ENCODE results near the gene GRID2. TPM values are rescaled to one million over a fixed set of nuclear protein-coding genes. Genes with fewer than 3 reads are reported as not detected.

The GRID2 gene
- total and polyA plus RNA-seq, 4 donors = under 0.01 to 0.02 TPM; not detected in 2

DNA sequence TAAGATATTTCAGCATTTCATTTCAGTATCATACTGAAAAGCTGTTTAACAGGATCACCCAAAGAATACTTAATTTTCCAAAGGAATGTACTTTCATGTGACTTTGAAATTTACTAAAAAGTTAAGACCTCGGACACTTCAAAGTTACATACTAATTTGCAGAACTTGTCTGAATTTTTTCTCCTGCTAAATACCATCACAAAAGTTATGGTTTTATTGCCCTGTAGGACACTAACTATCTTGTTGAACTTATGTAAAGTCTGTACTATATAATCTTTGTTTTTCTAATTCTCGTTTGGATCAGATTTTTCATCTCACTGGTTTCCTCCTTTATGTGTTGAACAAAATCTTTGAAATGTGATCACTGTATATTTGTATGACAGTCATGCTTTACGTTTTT, 37.2 kb upstream of the GRID2 start:
- H3K27ac ChIP-seq (ENCODE audit: low read depth in 1 of 2, low read length in 2 of 2) = no peak overlapping the region
- H3K27me3 ChIP-seq (ENCODE audit: control insufficient read depth in 4 of 4, insufficient read depth in 4 of 4, low read length in 3 of 4) = no peaks in the 10 kb centered on the region
- no peaks in the 10 kb centered on the region for H3K4me1 ChIP-seq (ENCODE audit: control insufficient read depth in 4 of 4, insufficient read depth in 4 of 4, low read length in 3 of 4)
- DNase-seq (ENCODE audit: low spot score) = no peak
- WGBS = 38% methylated on average over 3 of the region's 3 CpGs
- no peaks in the 10 kb centered on the region for H3K9me3 ChIP-seq (ENCODE audit: control insufficient read depth in 4 of 4, low read length in 3 of 4)
- no peak overlapping the region for H3K4me3 ChIP-seq (ENCODE audit: low read depth in 1 of 3, low read length in 3 of 3)
- H3K36me3 ChIP-seq (ENCODE audit: control insufficient read depth in 4 of 4, insufficient read depth in 3 of 4, low read depth in 1 of 4, low read length in 3 of 4) = no peaks in the 10 kb centered on the region
- TF ChIP-seq, protein P1, sequence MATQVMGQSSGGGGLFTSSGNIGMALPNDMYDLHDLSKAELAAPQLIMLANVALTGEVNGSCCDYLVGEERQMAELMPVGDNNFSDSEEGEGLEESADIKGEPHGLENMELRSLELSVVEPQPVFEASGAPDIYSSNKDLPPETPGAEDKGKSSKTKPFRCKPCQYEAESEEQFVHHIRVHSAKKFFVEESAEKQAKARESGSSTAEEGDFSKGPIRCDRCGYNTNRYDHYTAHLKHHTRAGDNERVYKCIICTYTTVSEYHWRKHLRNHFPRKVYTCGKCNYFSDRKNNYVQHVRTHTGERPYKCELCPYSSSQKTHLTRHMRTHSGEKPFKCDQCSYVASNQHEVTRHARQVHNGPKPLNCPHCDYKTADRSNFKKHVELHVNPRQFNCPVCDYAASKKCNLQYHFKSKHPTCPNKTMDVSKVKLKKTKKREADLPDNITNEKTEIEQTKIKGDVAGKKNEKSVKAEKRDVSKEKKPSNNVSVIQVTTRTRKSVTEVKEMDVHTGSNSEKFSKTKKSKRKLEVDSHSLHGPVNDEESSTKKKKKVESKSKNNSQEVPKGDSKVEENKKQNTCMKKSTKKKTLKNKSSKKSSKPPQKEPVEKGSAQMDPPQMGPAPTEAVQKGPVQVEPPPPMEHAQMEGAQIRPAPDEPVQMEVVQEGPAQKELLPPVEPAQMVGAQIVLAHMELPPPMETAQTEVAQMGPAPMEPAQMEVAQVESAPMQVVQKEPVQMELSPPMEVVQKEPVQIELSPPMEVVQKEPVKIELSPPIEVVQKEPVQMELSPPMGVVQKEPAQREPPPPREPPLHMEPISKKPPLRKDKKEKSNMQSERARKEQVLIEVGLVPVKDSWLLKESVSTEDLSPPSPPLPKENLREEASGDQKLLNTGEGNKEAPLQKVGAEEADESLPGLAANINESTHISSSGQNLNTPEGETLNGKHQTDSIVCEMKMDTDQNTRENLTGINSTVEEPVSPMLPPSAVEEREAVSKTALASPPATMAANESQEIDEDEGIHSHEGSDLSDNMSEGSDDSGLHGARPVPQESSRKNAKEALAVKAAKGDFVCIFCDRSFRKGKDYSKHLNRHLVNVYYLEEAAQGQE (IDR thresholded peaks at IDR 0.05) = no peak
- TF ChIP-seq, protein P2, sequence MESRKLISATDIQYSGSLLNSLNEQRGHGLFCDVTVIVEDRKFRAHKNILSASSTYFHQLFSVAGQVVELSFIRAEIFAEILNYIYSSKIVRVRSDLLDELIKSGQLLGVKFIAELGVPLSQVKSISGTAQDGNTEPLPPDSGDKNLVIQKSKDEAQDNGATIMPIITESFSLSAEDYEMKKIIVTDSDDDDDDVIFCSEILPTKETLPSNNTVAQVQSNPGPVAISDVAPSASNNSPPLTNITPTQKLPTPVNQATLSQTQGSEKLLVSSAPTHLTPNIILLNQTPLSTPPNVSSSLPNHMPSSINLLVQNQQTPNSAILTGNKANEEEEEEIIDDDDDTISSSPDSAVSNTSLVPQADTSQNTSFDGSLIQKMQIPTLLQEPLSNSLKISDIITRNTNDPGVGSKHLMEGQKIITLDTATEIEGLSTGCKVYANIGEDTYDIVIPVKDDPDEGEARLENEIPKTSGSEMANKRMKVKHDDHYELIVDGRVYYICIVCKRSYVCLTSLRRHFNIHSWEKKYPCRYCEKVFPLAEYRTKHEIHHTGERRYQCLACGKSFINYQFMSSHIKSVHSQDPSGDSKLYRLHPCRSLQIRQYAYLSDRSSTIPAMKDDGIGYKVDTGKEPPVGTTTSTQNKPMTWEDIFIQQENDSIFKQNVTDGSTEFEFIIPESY (IDR thresholded peaks at IDR 0.05) = no peak
- TF ChIP-seq GABPA (IDR thresholded peaks at IDR 0.05 in 1 of 2, conservative IDR thresholded peaks at IDR 0.05 in 1 of 2) (no peak), EGR1 (IDR thresholded peaks at IDR 0.05; ENCODE audit: low read depth in 2 of 2) (no peak), NR2F2 (IDR thresholded peaks at IDR 0.05) (no peak), SP1 (IDR thresholded peaks at IDR 0.05) (no peak), RXRA (IDR thresholded peaks at IDR 0.05) (no peak), FOXA2 (IDR thresholded peaks at IDR 0.05) (no peak), RAD21 (IDR thresholded peaks at IDR 0.05) (no peak), YY1 (IDR thresholded peaks at IDR 0.05) (no peak), HNF4G (IDR thresholded peaks at IDR 0.05) (no peak), TAF1 (conservative IDR thresholded peaks at IDR 0.05) (no peak), FOXA1 (IDR thresholded peaks at IDR 0.05) (no peak), JUND (IDR thresholded peaks at IDR 0.05) (no peak), HNF4A (conservative IDR thresholded peaks at IDR 0.05) (no peak)
- TF ChIP-seq, protein P3, sequence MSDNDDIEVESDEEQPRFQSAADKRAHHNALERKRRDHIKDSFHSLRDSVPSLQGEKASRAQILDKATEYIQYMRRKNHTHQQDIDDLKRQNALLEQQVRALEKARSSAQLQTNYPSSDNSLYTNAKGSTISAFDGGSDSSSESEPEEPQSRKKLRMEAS (IDR thresholded peaks at IDR 0.05) = no peak
- TF ChIP-seq, protein P4, sequence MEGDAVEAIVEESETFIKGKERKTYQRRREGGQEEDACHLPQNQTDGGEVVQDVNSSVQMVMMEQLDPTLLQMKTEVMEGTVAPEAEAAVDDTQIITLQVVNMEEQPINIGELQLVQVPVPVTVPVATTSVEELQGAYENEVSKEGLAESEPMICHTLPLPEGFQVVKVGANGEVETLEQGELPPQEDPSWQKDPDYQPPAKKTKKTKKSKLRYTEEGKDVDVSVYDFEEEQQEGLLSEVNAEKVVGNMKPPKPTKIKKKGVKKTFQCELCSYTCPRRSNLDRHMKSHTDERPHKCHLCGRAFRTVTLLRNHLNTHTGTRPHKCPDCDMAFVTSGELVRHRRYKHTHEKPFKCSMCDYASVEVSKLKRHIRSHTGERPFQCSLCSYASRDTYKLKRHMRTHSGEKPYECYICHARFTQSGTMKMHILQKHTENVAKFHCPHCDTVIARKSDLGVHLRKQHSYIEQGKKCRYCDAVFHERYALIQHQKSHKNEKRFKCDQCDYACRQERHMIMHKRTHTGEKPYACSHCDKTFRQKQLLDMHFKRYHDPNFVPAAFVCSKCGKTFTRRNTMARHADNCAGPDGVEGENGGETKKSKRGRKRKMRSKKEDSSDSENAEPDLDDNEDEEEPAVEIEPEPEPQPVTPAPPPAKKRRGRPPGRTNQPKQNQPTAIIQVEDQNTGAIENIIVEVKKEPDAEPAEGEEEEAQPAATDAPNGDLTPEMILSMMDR (IDR thresholded peaks at IDR 0.05; ENCODE audit: low read depth, low read length, missing input control) = no peak
- TF ChIP-seq, protein P5, sequence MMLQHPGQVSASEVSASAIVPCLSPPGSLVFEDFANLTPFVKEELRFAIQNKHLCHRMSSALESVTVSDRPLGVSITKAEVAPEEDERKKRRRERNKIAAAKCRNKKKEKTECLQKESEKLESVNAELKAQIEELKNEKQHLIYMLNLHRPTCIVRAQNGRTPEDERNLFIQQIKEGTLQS (IDR thresholded peaks at IDR 0.05) = no peak
- no peak overlapping the region for H3K9ac ChIP-seq (ENCODE audit: low read depth in 1 of 2, low read length in 2 of 2)

All from liver (tissue), 9 donors.